NK-92 treated with Interleukin-12 subunit alpha and Interleukin-12 subunit beta, amount 100 ng/mL, for 24 hours (cell line): ENCODE measurements around the gene HYPK.
"Not testable (repeated sequence)": the region's sequence is repeated elsewhere in the genome, so short reads cannot be mapped to it uniquely, and the experiment has no call there.

Experiments
- DNase-seq: peaks from one replicate; lab custom pipeline; 2025; lab: John Stamatoyannopoulos, UW

Gene HYPK

GRCh38 chr15:43795997-43796396 lies 4.4 kb upstream of the HYPK start:
- DNase-seq: no peak

GRCh38 chr15:43796566-43796965 lies 3.8 kb upstream of the HYPK start:
- DNase-seq: no peak

- no peak for DNase-seq
Measured at GRCh38 chr15:43799209-43799944, 1.0 kb upstream of the HYPK start.

GRCh38 chr15:43799945-43800285 lies 484 bp upstream of the HYPK start, which contains the start of gene SERINC4:
TSS of gene SERINC4 (minus strand) at chr15:43800220. CDS start at chr15:43799986, 234 bp downstream.
- no peak for DNase-seq

- not testable (repeated sequence) for DNase-seq
Measured at GRCh38 chr15:43802676-43803075, 2.3 kb downstream of the HYPK start.

- no peak for DNase-seq
Measured at GRCh38 chr15:43808435-43808950, 8.1 kb downstream of the HYPK start.

GRCh38 chr15:43808960-43809678 lies 8.7 kb downstream of the HYPK start:
- DNase-seq: no peak

GRCh38 chr15:43815064-43815463 lies 14.7 kb downstream of the HYPK start:
- DNase-seq: not testable (repeated sequence)

GRCh38 chr15:43821505-43821904 lies 21.1 kb downstream of the HYPK start:
- no peak for DNase-seq

GRCh38 chr15:43824302-43825246 lies 24.2 kb downstream of the HYPK start, which contains the start of gene MFAP1:
TSS of gene MFAP1 (minus strand) at chr15:43824690. CDS start at chr15:43824569, 121 bp downstream.
- peak; percentile 95 for DNase-seq

GRCh38 chr15:43825305-43825704 lies 24.9 kb downstream of the HYPK start:
- not testable (repeated sequence) for DNase-seq

- DNase-seq: no peak
Measured at GRCh38 chr15:43826029-43826507, 25.7 kb downstream of the HYPK start.

- peak; percentile 88 for DNase-seq
Measured at GRCh38 chr15:43826508-43827341, 26.3 kb downstream of the HYPK start, which contains the start of gene WDR76. TSS of gene WDR76 (plus strand) at chr15:43827002. CDS start at chr15:43827033, 31 bp downstream.

- DNase-seq: no peak
Measured at GRCh38 chr15:43828061-43828657, 27.8 kb downstream of the HYPK start.

GRCh38 chr15:43829951-43830540 lies 29.6 kb downstream of the HYPK start:
- DNase-seq: not testable (repeated sequence)

- not testable (repeated sequence) for DNase-seq
Measured at GRCh38 chr15:43830691-43831275, 30.4 kb downstream of the HYPK start.

- DNase-seq: not testable (repeated sequence)
Measured at GRCh38 chr15:43831519-43832052, 31.2 kb downstream of the HYPK start.

- DNase-seq: not testable (repeated sequence)
Measured at GRCh38 chr15:43832485-43832884, 32.1 kb downstream of the HYPK start.

- DNase-seq: no peak
Measured at GRCh38 chr15:43845421-43845820, 45.0 kb downstream of the HYPK start.
